ENCODE results near the gene SYNC.
"Not testable (repeated sequence)": the region's sequence is repeated elsewhere in the genome, so short reads cannot be mapped to it uniquely, and the experiment has no call there.

The SYNC gene

GRCh38 chr1:32681999-32682398 lies 20.6 kb downstream of the SYNC start:
- no peak for DNase-seq (ENCODE audit: low spot score)
- in situ Hi-C loops (cut with MboI; ENCODE audit: low sequenced_read_pairs, unreplicated experiment) = no loop called here
- no peak for TF ChIP-seq CTCF (IDR thresholded peaks at IDR 0.05; ENCODE audit: borderline replicate concordance, control extremely low read depth, extremely low read depth, insufficient read depth, missing control alignments)

GRCh38 chr1:32681509-32681908 lies 21.1 kb downstream of the SYNC start:
- in situ Hi-C loops (cut with MboI; ENCODE audit: low sequenced_read_pairs, unreplicated experiment) = no loop called here
- TF ChIP-seq CTCF (IDR thresholded peaks at IDR 0.05; ENCODE audit: borderline replicate concordance, control extremely low read depth, extremely low read depth, insufficient read depth, missing control alignments) = no peak
- no peak for DNase-seq (ENCODE audit: low spot score)

GRCh38 chr1:32680642-32681041 lies 21.9 kb downstream of the SYNC start:
- no peak for TF ChIP-seq CTCF (IDR thresholded peaks at IDR 0.05; ENCODE audit: borderline replicate concordance, control extremely low read depth, extremely low read depth, insufficient read depth, missing control alignments)

GRCh38 chr1:32679993-32680392 lies 22.6 kb downstream of the SYNC start:
- in situ Hi-C loops (cut with MboI; ENCODE audit: low sequenced_read_pairs, unreplicated experiment); DNase-seq (ENCODE audit: low spot score): not testable (repeated sequence)

More at GRCh38 chr1:32680642-32681041, 21.9 kb downstream of the SYNC start:
- DNase-seq (ENCODE audit: low spot score) = no peak
- in situ Hi-C loops (cut with MboI; ENCODE audit: low sequenced_read_pairs, unreplicated experiment) = no loop called here

- no peak for DNase-seq (ENCODE audit: low spot score)
- TF ChIP-seq CTCF (IDR thresholded peaks at IDR 0.05; ENCODE audit: borderline replicate concordance, control extremely low read depth, extremely low read depth, insufficient read depth, missing control alignments) = no peak
- in situ Hi-C loops (cut with MboI; ENCODE audit: low sequenced_read_pairs, unreplicated experiment) = no loop called here
These were observed 25.6 kb downstream of the SYNC start for GRCh38 chr1:32676945-32677344.

- in situ Hi-C loops (cut with MboI; ENCODE audit: low sequenced_read_pairs, unreplicated experiment); DNase-seq (ENCODE audit: low spot score): not testable (repeated sequence)
These were observed 33.9 kb downstream of the SYNC start for GRCh38 chr1:32668716-32669115.

- no peak for DNase-seq (ENCODE audit: low spot score)
- TF ChIP-seq CTCF (IDR thresholded peaks at IDR 0.05; ENCODE audit: borderline replicate concordance, control extremely low read depth, extremely low read depth, insufficient read depth, missing control alignments) = no peak
- in situ Hi-C loops (cut with MboI; ENCODE audit: low sequenced_read_pairs, unreplicated experiment) = no loop called here
These were observed 35.5 kb downstream of the SYNC start for GRCh38 chr1:32666901-32667566.

- TF ChIP-seq CTCF (IDR thresholded peaks at IDR 0.05; ENCODE audit: borderline replicate concordance, control extremely low read depth, extremely low read depth, insufficient read depth, missing control alignments) = no peak
These were observed 36.7 kb downstream of the SYNC start for GRCh38 chr1:32665915-32666314.

More at GRCh38 chr1:32665915-32666314, 36.7 kb downstream of the SYNC start:
- no peak for DNase-seq (ENCODE audit: low spot score)
- in situ Hi-C loops (cut with MboI; ENCODE audit: low sequenced_read_pairs, unreplicated experiment) = no loop called here

Data from GM13976 (cell line).